ENCODE data around the gene ANGPTL7.

GRCh38 chr1:11188858-11189451, at the start of gene ANGPTL7:
- TF ChIP-seq, protein P1, sequence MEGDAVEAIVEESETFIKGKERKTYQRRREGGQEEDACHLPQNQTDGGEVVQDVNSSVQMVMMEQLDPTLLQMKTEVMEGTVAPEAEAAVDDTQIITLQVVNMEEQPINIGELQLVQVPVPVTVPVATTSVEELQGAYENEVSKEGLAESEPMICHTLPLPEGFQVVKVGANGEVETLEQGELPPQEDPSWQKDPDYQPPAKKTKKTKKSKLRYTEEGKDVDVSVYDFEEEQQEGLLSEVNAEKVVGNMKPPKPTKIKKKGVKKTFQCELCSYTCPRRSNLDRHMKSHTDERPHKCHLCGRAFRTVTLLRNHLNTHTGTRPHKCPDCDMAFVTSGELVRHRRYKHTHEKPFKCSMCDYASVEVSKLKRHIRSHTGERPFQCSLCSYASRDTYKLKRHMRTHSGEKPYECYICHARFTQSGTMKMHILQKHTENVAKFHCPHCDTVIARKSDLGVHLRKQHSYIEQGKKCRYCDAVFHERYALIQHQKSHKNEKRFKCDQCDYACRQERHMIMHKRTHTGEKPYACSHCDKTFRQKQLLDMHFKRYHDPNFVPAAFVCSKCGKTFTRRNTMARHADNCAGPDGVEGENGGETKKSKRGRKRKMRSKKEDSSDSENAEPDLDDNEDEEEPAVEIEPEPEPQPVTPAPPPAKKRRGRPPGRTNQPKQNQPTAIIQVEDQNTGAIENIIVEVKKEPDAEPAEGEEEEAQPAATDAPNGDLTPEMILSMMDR (IDR thresholded peaks at IDR 0.05), result no peak
- TF ChIP-seq POLR2A (IDR thresholded peaks at IDR 0.05), result no peak
